HEK293T (cell line): ENCODE results near the gene RAD51B.
"Not testable (repeated sequence)": the region's sequence is repeated elsewhere in the genome, so short reads cannot be mapped to it uniquely, and the experiment has no call there.

Experiments used
- CTCF ChIA-PET: fragments of 350-600 bp; formaldehyde crosslinking; extraction: SDS; loops from one replicate; lab custom pipeline; 2021; ENCODE audit warnings: antibody characterized with exemption, inconsistent platforms; lab: Yijun Ruan, JAX
- POLR2A ChIA-PET: fragments of 350-600 bp; formaldehyde crosslinking; extraction: SDS; loops from one replicate; lab custom pipeline; 2020; ENCODE audit warnings: antibody characterized with exemption, inconsistent platforms; lab: Yijun Ruan, JAX
- DNase-seq: peaks from one replicate; pipeline ENCODE4 v3.0.0; 2012; ENCODE audit warnings: mixed read lengths; ENCODE audit errors: extremely low spot score
- ARNT ChIP-seq: fragments of 450-650 bp; IDR thresholded peaks from 2 replicates; pipeline ENCODE4 v1.6.1; 2017; ENCODE audit warnings: mild to moderate bottlenecking
- BHLHE40 ChIP-seq: fragments of 450-650 bp; IDR thresholded peaks from 2 replicates; pipeline ENCODE4 v1.6.1; 2016; ENCODE audit warnings: mild to moderate bottlenecking, moderate library complexity, borderline replicate concordance
- CTBP1 ChIP-seq: fragments of 450-650 bp; IDR thresholded peaks from 2 replicates; pipeline ENCODE4 v1.6.1; 2016; ENCODE audit warnings: borderline replicate concordance
- ELF4 ChIP-seq: fragments of 450-650 bp; IDR thresholded peaks from 2 replicates; pipeline ENCODE4 v1.6.1; 2017; ENCODE audit warnings: antibody characterized with exemption
- FOXA1 ChIP-seq: fragments of 450-650 bp; IDR thresholded peaks from 2 replicates; pipeline ENCODE4 v1.6.1; 2016; ENCODE audit warnings: mild to moderate bottlenecking
- FOXK2 ChIP-seq: fragments of 450-650 bp; IDR thresholded peaks from 2 replicates; pipeline ENCODE4 v1.6.1; 2016; ENCODE audit warnings: mild to moderate bottlenecking
- FOXM1 ChIP-seq: fragments of 450-650 bp; IDR thresholded peaks from 2 replicates; pipeline ENCODE4 v1.6.1; 2017; ENCODE audit warnings: mild to moderate bottlenecking, borderline replicate concordance
- HDGF ChIP-seq: fragments of 450-650 bp; IDR thresholded peaks from 2 replicates; pipeline ENCODE4 v1.6.1; 2017; ENCODE audit warnings: antibody characterized with exemption, borderline replicate concordance
- L3MBTL2 ChIP-seq: fragments of 450-650 bp; conservative IDR thresholded peaks from 2 replicates; pipeline ENCODE4 v1.6.1; 2016; ENCODE audit warnings: mild to moderate bottlenecking
- LEF1 ChIP-seq: fragments of 450-650 bp; IDR thresholded peaks from 2 replicates; pipeline ENCODE4 v1.6.1; 2017; ENCODE audit warnings: mild to moderate bottlenecking, borderline replicate concordance
- NFRKB ChIP-seq: fragments of 450-650 bp; IDR thresholded peaks from 2 replicates; pipeline ENCODE4 v1.6.1; 2016; ENCODE audit warnings: mild to moderate bottlenecking, moderate library complexity
- SP1 ChIP-seq: fragments of 450-650 bp; IDR thresholded peaks from 2 replicates; pipeline ENCODE4 v1.6.1; 2017
- SUZ12 ChIP-seq: fragments of 450-650 bp; IDR thresholded peaks from 2 replicates; pipeline ENCODE4 v1.6.1; 2016; ENCODE audit warnings: mild to moderate bottlenecking
- TARDBP ChIP-seq: fragments of 450-650 bp; IDR thresholded peaks from 2 replicates; pipeline ENCODE4 v1.6.1; 2016
- ZNF384 ChIP-seq: fragments of 450-650 bp; IDR thresholded peaks from 2 replicates; pipeline ENCODE4 v1.6.1; 2016
- TF ChIP-seq, protein P1 (sequence below): fragments of 450-650 bp; IDR thresholded peaks from 2 replicates; pipeline ENCODE4 v1.6.1; 2016

RAD51B gene

DNA sequence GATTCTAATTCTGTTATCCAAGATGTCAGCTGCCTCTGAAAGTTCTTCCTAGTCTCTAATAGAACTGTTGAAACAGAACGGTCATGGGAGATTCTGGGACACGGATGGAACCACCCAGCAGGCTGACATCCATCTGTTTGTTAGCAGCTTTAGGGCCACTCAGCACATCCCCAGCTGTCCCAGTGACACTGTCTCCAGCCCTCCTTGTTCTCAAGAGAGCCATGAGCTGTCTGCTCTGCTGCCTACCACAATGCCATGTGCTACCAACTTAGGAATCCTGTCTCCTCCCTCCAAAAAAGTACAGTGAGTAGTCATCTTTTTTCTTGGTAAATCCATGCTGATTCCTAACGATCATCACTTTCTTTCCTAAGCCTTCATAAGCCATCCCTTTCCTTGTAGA lies 842.8 kb downstream of the RAD51B start:
- POLR2A ChIA-PET: no interaction called here
- CTCF ChIA-PET: no interaction called here
- no peak for TF ChIP-seq ELF4
- TF ChIP-seq, protein P1, sequence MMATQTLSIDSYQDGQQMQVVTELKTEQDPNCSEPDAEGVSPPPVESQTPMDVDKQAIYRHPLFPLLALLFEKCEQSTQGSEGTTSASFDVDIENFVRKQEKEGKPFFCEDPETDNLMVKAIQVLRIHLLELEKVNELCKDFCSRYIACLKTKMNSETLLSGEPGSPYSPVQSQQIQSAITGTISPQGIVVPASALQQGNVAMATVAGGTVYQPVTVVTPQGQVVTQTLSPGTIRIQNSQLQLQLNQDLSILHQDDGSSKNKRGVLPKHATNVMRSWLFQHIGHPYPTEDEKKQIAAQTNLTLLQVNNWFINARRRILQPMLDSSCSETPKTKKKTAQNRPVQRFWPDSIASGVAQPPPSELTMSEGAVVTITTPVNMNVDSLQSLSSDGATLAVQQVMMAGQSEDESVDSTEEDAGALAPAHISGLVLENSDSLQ: no peak
- TF ChIP-seq FOXA1: no peak
- TF ChIP-seq NFRKB: no peak
- no peak for DNase-seq

DNA sequence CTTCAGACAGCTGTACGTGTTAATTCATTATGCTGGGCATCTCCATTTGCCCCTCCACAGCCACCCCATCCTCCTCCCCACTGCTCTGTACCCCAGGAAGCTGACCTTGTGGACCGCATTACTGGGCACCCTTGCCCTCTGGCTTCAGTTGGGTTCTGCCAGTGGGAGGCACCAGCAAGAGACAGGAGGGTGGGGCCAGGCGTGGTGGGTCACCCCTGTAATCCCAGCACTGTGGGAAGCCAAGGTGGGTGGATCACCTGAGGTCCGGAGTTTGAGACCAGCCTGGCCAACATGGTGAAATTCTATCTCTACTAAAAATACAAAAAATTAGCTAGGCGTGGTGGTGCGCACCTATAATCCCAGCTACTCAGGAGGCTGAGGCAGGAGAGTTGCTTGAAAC lies 843.2 kb downstream of the RAD51B start:
- POLR2A ChIA-PET, DNase-seq, CTCF ChIA-PET: not testable (repeated sequence)

DNA sequence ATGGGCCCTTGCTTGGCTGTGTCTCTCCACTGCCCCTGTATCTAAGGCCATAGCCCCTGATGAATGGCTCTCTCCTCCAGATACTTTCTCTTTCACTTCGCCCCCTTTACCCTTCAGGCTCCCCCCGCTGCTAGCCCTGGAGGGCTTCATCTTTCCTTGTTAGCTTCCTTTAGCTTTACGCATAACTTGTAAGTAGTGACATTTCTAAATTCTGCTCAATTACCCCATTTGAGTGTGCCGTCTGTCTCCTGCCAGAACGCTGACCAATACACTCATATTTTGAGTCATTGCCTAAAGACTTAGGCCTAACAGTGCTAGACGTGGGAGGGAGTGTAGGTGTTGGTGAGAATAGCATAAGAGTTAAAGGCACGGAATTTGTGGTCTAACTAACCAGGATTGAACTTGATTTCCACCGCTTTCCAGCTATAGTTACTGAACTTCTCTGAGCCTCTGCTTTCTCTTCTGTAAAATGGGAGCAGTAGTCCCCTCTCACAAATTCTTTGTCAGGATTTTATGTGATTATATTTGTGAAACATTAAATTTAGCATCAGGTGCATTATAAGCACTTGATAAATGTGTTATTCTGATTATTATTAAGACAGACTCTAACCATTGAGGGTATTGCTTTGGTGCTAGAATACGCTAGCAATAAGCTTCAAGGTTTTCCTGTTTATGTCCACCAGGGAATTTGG lies 844.0 kb downstream of the RAD51B start:
- POLR2A ChIA-PET: interaction anchor here (1.2 kb wide), 1 partner anchor 132 kb away, joined by 3 read pairs; no protein-coding TSS in a partner anchor
- no peak for DNase-seq
- CTCF ChIA-PET: no interaction called here
- TF ChIP-seq ZNF384: no peak
- TF ChIP-seq, protein P1: no peak
- TF ChIP-seq FOXM1: no peak
- TF ChIP-seq ELF4: no peak
- TF ChIP-seq CTBP1: no peak
- TF ChIP-seq NFRKB: no peak
- no peak for TF ChIP-seq ARNT
- TF ChIP-seq L3MBTL2: no peak
- TF ChIP-seq SP1: no peak
- TF ChIP-seq FOXK2: no peak

DNA sequence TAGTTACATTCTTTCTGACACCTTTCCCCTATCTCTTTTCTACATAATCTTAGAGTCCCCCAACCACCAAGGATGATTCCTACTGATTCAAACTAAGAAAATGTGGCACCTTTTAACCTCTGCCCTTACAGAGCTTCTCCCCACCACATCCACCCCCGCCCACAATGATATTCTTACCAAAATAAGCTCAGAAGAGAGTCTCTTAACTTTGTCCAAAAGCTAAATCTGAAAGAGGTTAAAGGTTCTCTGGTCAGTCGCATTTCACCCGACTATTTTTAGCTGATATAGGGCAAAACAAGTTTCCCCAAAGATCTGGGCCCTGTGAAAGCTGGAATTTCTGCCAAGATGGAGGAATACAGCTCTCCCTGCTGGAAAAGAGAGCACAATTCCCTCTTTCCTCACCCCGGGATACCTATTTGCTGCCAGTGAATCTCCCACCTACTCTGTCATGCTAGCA lies 844.7 kb downstream of the RAD51B start:
- ChIA-PET CTCF (interaction anchor here (0.7 kb wide), 1 partner anchor 301 kb away, joined by 3 read pairs; no protein-coding TSS in a partner anchor), POLR2A (interaction anchor here (1.2 kb wide), 2 partner anchors 24 to 132 kb away, joined by 3 read pairs; no protein-coding TSS in a partner anchor)
- TF ChIP-seq TARDBP: no peak
- TF ChIP-seq LEF1: no peak
- no peak for TF ChIP-seq ARNT
- no peak for TF ChIP-seq FOXA1
- no peak for TF ChIP-seq FOXK2
- TF ChIP-seq CTBP1: no peak
- TF ChIP-seq, protein P1: no peak
- TF ChIP-seq ZNF384: no peak
- no peak for DNase-seq

DNA sequence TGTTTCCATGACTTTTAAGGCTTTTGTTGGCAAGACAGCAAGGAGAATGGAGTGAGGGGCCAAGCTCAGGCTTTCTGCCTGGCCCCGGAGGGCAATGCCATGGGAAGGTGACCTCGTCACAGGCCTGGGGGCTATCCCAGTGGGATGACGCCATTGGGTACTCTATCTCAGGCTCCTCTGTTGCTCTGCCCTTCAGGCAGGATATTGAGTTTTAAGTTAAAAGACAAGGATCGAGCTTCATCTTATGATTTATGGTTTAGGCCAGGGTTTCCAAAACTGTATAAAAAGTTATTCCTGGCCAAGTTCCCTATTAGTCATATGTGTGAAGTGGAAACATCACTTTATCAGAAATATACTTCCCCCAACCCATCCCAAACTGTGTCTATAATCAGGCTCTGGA lies 845.6 kb downstream of the RAD51B start:
- ChIA-PET CTCF (interaction anchor here (1.4 kb wide), 1 partner anchor 55 kb away, joined by 3 read pairs; no protein-coding TSS in a partner anchor), POLR2A (interaction anchor here (1.2 kb wide), 1 partner anchor 24 kb away, joined by 3 read pairs; no protein-coding TSS in a partner anchor)
- TF ChIP-seq, protein P1: no peak
- no peak for TF ChIP-seq ZNF384
- TF ChIP-seq TARDBP: no peak
- no peak for TF ChIP-seq L3MBTL2
- TF ChIP-seq FOXK2: no peak
- TF ChIP-seq ELF4: no peak
- no peak for TF ChIP-seq ARNT
- TF ChIP-seq SP1: no peak
- TF ChIP-seq BHLHE40: no peak
- no peak for TF ChIP-seq HDGF
- TF ChIP-seq NFRKB: no peak
- no peak for TF ChIP-seq SUZ12
- no peak for TF ChIP-seq FOXA1
- no peak for TF ChIP-seq FOXM1
- no peak for DNase-seq

DNA sequence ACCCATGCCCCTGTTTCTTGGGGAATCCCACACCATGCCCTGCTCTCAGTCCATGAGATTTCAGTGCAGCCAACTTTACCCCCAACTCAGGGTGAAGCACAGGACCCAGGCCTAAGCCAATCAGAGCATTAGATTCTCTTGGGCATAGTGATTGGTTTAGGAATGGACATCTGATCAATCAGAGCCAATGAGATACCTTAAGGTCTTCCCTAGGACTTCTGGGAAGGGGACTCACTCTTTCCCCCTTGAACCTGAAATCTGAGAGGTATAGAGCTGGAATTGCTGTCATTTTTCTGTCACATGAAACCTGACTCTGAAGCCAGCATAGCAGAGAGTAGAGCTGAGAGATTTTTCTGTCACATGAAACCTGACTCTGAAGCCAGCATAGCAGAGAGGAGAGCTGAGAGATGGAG lies 846.2 kb downstream of the RAD51B start:
- ChIA-PET POLR2A (no interaction called here), CTCF (interaction anchor here (1.4 kb wide), 1 partner anchor 56 kb away, joined by 3 read pairs; no protein-coding TSS in a partner anchor)
- TF ChIP-seq TARDBP (no peak), SUZ12 (no peak), ZNF384 (no peak), HDGF (no peak), FOXA1 (no peak), NFRKB (no peak), FOXK2 (no peak), L3MBTL2 (no peak), ARNT (no peak), BHLHE40 (no peak)
- no peak for DNase-seq
